Fibroblast of mammary gland (primary cell): ENCODE results near the gene ENO3.
A peak's percentile ranks its signal among the peaks of the same experiment; 100 is the strongest.

Experiments
- DNase-seq: peaks from one replicate; pipeline ENCODE4 v3.0.0-alpha.2; 2010; ENCODE audit warnings: low read depth
- H3K4me3 ChIP-seq: 2 replicates; pipeline ENCODE4 v1.5.1; 2011; ENCODE audit warnings: low read depth, mild to moderate bottlenecking, low read length, moderate library complexity; ENCODE audit not compliant: control insufficient read depth
- CTCF ChIP-seq: conservative IDR thresholded peaks from 2 replicates; pipeline ENCODE4 v1.5.1; 2011; ENCODE audit warnings: low read depth, low read length, inconsistent platforms; ENCODE audit not compliant: control insufficient read depth, insufficient read depth

The ENO3 gene

GRCh38 chr17:4959261-4959965 is 8.5 kb downstream of the ENO3 start:
- no peak for DNase-seq
- no peak for TF ChIP-seq CTCF
- H3K4me3 ChIP-seq: no peak overlapping the region

- no peak for TF ChIP-seq CTCF
- H3K4me3 ChIP-seq: no peak overlapping the region
- DNase-seq: no peak
Measured at GRCh38 chr17:4960279-4960922, 9.5 kb downstream of the ENO3 start.

GRCh38 chr17:4965311-4965986 is 14.5 kb downstream of the ENO3 start:
- no peak overlapping the region for H3K4me3 ChIP-seq
- DNase-seq: no peak
- TF ChIP-seq CTCF: no peak

- TF ChIP-seq CTCF: no peak
- H3K4me3 ChIP-seq: peak overlapping the region; percentile 93
- peak; percentile 100 for DNase-seq
Measured at GRCh38 chr17:4966844-4967538, 16.1 kb downstream of the ENO3 start.

- no peak for TF ChIP-seq CTCF
- DNase-seq: peak; percentile 98
- H3K4me3 ChIP-seq: peak within 1 kb of the TSS; percentile 93
Measured at GRCh38 chr17:4967539-4968485, 16.9 kb downstream of the ENO3 start, which contains the start of gene SPAG7. Gene SPAG7, minus strand, starts transcription at chr17:4967817. Its CDS starts 13 bp downstream, at chr17:4967804.
